HG02678 (cell line): ENCODE measurements around the gene DPYSL4.

Source experiments
- ATAC-seq: cut with Tn5 transposase; IDR thresholded peaks from one replicate; pipeline ENCODE4 v1.9.1; 2021; ENCODE audit warnings: mild to moderate bottlenecking, moderate library complexity; ENCODE audit not compliant: unreplicated experiment

DPYSL4 gene

GRCh38 chr10:132225073-132225848, 38.5 kb downstream of the DPYSL4 start:
- ATAC-seq: no peak

- ATAC-seq: no peak
Observed at GRCh38 chr10:132225849-132226205, 39.1 kb downstream of the DPYSL4 start.

GRCh38 chr10:132226586-132227405, 40.0 kb downstream of the DPYSL4 start:
- ATAC-seq: no peak

GRCh38 chr10:132227851-132228390, 41.2 kb downstream of the DPYSL4 start:
- no peak for ATAC-seq

DNA sequence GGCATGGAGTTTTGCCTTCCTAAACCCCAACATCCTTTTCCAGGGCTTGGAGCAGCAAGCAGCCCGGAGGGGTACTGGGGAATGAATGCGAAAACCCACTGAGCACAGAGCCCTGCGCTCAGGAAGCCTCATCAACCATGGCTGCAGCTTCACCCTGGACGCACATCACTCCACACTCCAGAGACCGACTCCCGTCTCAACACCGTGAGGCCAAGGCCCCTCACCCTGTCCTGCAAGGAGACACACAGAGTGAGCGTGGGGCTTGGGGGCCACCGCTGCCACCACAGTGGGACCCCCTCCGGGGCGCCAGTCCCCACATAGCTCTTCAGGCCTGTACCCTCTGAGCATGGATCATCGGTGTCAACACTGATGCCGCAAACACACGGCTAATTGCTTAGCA, 41.9 kb downstream of the DPYSL4 start:
- ATAC-seq: no peak

DNA sequence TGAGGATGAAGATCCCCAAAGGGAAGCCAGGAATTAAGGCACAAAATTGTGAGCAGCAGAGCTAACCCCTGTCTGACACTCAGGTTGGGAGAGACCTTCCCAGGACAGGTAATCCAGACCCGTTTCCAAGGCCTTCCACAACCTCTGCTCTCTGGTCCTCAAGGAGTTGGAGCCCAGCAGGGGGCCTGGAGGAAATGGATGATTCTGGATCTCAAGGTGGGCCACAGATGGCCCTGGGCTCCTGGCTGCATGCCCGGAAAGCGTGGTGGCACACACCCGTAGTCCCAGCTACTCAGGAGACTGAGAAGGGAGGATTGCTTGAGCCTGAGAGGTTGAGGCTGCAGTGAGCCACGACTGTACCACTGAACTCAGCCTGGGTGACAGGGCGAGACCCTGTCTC, 42.3 kb downstream of the DPYSL4 start:
- no peak for ATAC-seq

DNA sequence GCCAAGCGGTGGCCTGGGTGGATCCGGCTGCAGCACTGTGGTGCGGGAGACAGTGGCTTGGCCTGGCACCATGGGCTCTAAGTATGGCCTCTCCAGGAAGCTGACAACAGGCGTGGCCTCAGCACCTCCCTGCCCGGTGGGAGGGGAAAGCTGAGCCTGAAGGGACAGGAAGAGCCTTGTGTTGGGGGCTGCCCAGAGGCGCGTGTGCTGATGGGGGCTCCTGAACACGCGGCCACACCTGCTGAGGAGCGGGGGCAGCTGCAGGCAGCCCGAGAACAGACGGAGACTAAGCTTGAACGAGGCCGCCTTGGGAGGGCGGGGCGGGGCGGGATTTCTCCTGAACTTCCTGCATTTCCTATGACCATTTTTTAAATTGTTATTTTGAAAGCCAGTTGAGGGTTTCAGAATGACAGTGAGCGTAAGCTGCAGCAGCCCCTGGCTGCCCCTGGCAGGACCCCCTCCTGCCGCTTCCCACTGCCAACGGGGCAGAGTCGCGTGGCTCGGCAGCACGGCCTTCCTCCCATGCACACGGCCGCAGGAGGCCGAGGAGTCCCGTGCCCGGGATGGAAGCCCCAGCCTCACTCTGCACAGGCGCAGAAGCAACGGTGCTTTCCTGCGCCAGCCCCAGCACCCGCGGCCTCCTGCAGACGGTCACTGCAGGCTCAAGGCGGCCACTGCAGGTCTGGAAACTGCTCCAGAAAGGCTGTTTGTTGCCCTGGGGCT, 43.2 kb downstream of the DPYSL4 start:
- ATAC-seq: peak; percentile 70

DNA sequence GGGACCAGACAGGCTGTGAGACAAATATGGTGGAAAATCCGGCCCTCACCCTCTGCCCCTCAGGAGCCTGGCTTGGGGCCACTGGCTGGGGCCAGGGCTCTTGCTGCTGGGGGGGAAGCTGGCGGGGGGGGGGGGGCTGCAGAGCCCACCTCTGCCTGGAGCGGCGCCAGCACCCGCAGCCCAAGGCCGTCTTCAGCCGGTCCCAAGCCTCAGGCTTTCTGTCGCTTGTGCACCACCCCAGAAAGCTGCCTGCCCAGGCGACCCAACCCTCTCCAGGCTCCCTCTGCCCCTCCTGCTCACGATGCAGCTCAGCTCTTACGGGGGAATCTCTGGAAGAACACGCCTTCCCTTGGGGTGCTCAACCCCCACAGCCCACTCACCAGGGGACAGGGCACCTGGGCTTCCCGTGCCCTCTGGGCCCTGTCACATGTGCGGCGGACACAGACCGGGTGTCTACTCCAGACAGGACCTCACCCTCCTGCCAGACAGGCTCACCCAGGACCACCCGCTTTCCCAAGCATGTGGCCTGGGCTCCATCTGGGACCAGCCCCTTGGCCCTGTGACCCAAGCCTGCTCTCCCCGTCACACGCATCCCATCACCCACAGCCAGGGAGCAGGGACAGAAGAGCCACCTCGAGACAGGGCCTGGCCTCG, 43.9 kb downstream of the DPYSL4 start:
- no peak for ATAC-seq

DNA sequence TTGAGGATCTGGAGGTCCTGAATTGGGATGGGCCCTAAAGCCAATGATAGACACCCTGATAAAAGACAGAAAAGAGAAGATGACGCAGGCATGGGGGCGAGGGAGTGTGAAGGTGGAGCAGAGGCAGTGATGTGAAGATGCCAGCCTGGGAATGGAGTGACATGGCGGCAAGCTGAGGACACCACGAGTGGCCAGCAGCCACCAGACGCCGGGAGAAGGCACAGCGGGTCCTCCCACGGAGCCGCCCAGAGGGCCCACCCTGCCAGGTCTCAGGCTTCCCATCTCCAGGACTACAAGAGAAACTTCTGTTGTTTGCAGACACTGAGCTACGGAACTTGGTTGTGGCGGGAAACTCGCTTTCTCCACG, 44.9 kb downstream of the DPYSL4 start:
- ATAC-seq: no peak

DNA sequence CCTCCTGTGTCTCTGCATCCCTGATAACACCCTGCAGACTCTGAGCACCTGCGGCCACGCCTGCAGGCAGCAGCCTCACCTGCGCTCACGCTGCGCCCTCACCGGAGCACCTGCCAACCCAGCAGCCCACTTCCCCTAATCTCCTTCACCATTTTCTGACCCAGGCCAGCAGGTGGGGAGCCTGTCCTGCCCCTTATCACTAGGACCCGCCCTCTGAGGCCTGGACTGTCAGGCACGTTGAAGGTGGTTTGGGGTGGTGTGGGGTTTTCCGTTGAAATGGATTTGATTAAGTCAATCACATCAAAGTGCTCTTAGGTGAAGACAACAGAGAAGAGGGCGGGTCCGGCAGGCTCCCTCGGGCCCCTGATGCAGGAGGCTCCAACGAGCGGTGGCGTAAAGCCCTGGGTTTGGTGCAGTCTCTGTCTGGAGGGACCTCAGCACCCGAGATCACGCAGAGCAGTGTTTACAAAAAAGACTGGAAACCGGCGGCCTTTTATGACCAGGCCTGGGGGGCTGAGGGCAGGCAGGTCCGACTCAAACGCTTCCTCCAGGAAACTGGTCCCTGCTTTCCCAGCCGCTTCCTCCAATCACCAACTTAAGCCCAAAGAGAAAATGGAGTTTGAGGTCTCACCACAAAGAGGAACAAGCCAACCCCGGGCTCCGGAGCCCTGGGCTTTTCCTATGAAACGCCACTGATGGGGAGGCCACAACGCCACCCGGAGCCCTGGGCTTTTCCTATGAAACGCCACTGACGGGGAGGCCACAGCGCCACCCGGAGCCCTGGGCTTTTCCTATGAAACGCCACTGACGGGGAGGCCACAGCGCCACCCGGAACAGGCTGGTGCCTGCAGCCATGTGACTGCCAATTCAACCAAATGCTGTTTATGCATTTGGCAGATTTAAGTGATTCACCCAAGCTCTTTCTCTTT, 45.5 kb downstream of the DPYSL4 start:
- no peak for ATAC-seq

DNA sequence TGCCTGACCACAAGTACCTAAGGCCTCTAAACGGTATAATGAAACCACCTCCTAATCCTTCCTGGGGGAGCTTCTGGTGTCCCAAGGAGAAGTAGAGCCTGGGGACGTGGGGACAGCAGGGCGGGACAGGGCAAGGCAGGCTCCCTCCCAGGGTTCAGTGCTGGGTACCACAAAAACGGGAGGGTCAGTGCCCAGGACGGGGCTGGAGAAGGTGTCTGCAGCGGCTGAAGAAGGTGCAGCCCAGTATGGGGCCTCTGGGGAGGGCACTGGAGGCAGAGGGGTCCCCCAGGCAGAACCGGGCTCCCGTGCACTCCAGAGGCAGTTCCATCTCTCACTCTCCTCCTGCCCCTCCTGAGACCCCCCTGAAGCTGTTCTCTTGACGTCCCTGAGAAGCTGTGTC, 46.2 kb downstream of the DPYSL4 start:
- ATAC-seq: no peak

- no peak for ATAC-seq
Observed at GRCh38 chr10:132233501-132234085, 46.8 kb downstream of the DPYSL4 start.

- no peak for ATAC-seq
Observed at GRCh38 chr10:132234860-132235259, 48.1 kb downstream of the DPYSL4 start.

DNA sequence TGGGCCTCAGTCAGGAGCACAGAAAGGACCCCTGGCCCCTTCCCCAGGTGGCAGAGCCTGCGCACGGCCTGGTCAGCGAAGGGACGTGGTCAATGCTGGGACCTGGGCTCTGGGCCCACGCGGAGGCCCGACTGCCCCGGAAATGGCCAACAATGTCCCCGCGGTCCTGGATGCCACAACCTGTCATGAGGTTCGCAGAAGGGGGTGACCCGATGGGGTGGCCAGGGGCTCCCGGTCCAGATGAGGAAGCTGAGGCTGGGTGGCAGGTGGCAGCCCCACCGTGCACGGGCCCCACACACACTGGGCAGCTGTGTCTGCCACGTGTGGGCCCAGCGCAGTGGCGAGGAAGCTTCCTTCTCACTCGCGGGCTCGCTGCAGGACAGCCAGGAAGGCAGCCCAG, 49.4 kb downstream of the DPYSL4 start:
- ATAC-seq: no peak

GRCh38 chr10:132236881-132237280, 50.1 kb downstream of the DPYSL4 start:
- no peak for ATAC-seq

DNA sequence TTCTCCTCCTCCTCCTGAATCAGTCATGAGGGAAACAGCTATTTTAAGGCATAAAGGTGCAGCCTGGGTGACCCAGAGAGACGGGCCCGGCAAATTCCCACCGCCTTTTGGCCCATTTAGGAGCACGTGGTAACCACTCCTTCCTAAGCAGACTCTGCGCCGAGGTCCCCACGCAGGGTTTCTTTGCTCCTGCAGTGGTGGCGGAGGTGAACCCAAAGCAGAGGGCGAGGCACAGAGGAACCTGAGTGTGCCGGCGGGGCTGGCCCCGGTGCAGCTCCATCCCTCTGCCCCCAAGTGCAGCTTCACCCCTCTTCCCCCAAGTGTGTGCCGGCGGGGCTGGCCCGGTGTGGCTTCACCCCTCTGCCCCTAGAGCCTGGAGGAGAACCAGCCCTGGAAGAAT, 50.6 kb downstream of the DPYSL4 start:
- no peak for ATAC-seq

GRCh38 chr10:132237871-132238270, 51.1 kb downstream of the DPYSL4 start:
- no peak for ATAC-seq

DNA sequence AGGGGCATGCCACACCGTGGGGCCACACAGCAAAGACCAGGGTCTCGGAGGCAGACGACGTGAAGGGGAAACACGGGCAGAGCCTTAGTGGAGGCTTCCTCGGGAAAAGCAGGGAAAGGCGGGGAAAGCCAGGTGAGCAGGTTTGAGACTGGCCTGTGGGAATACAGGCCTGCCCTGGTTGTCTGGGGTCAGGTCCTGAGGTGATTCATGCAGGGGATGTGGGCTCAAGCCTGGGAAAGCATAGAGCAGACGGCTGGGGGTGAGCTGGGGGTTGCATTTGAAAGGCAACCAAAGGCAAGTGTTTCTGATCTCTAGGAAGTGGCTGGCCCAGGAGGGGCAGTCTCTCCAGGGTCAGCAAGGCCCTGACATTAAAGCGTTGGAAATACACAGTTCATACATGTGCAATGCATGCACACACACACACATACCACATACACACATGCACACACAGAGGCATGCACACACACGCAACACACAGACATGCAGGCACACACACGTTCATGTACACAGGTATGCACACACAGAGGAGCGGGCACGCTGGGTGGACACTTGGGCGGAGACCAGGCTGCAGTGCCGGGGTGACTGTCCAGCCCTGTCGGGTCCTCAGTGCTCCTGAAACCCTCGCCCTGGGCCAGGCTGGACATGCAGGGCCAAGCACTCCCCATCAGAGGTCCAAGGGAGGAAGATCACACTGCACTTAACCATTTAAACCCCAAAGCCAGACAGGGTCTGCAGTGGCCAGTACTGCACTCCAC, 51.8 kb downstream of the DPYSL4 start:
- ATAC-seq: no peak
